ENCODE results near the gene SNX1. TPM values are rescaled to one million over a fixed set of nuclear protein-coding genes. Genes with fewer than 3 reads are reported as not detected.
A peak's percentile ranks its signal among the peaks of the same experiment; 100 is the strongest.

Gene SNX1
- total and polyA plus RNA-seq, 2 of the 13 experiments (the other 11 are each of a cell fraction or from before 2014, with no cell fraction given) = 29.3 to 60.1 TPM

- TF ChIP-seq ZNF142 (CRISPR knock-in tag; IDR thresholded peaks at IDR 0.05) (no peak), U2AF2 (IDR thresholded peaks at IDR 0.05; ENCODE audit: low read depth, low read length) (no peak), USF2 (IDR thresholded peaks at IDR 0.05; ENCODE audit: low read depth, low read length) (no peak), USF2 (CRISPR knock-in tag; IDR thresholded peaks at IDR 0.05; ENCODE audit: borderline replicate concordance) (no peak), HINFP (CRISPR knock-in tag; IDR thresholded peaks at IDR 0.05; ENCODE audit: low read depth) (no peak), TAF15 (IDR thresholded peaks at IDR 0.05; ENCODE audit: low read depth, low read length, poor library complexity, severe bottlenecking) (no peak), ZNF230 (CRISPR knock-in tag; IDR thresholded peaks at IDR 0.05) (no peak), ZNF609 (CRISPR knock-in tag; IDR thresholded peaks at IDR 0.05; ENCODE audit: borderline replicate concordance) (peak; percentile 95), ZNF101 (CRISPR knock-in tag; IDR thresholded peaks at IDR 0.05; ENCODE audit: borderline replicate concordance, low read depth) (no peak), ZNF546 (CRISPR knock-in tag; conservative IDR thresholded peaks at IDR 0.05) (no peak), TBP (CRISPR knock-in tag; IDR thresholded peaks at IDR 0.05) (no peak), SRSF9 (IDR thresholded peaks at IDR 0.05; ENCODE audit: borderline replicate concordance, insufficient read depth, low read depth, low read length, poor library complexity, severe bottlenecking) (no peak), NFATC3 (CRISPR knock-in tag; IDR thresholded peaks at IDR 0.05) (no peak), FOXM1 (CRISPR knock-in tag; IDR thresholded peaks at IDR 0.05) (no peak), NR1H2 (CRISPR knock-in tag; IDR thresholded peaks at IDR 0.05; ENCODE audit: borderline replicate concordance, low read depth) (no peak)
These were observed 23.0 kb upstream of the SNX1 start (continued) for GRCh38 chr15:64072812-64073211.

Measured in HepG2 (cell line).